K562 treated with DMSO at 1 percent for 24 hours (cell line): ENCODE data around the gene SLC16A12. TPM values are rescaled to one million over a fixed set of nuclear protein-coding genes. Genes with fewer than 3 reads are reported as not detected.

Experiments
- total RNA-seq: library from RNA; unstranded; fragments of 300-600 nt; gene quantifications from 2 replicates; pipeline ENCODE4 v1.2.3, GENCODE V29; 2022; ENCODE audit warnings: low read depth; ENCODE audit not compliant: insufficient read depth

SLC16A12 gene
- total RNA-seq: not detected in 2 replicates

GRCh38 chr10:89535171-89536012, at the start of gene SLC16A12:
Gene SLC16A12 (minus strand): TSS chr10:89535594. CDS start chr10:89462578, 73,016 bp downstream.

GRCh38 chr10:89414146-89414878, 121.1 kb downstream of the SLC16A12 start, which contains the start of gene IFIT5:
Gene IFIT5 (plus strand): TSS chr10:89414568. CDS start chr10:89414799, 231 bp downstream.

GRCh38 chr10:89391907-89392756, 143.3 kb downstream of the SLC16A12 start, which contains the start of gene IFIT1:
Gene IFIT1 (plus strand): TSS chr10:89392623. CDS start chr10:89392713, 90 bp downstream.

Other genes with a start within 250 kb of the SLC16A12 start
- gene IFIT2, start 233.5 kb downstream of the SLC16A12 start, total RNA-seq: 0.89 and 1.00 TPM in 2 replicates
- 4.7 and 4.8 TPM in 2 replicates for gene IFIT3, start 207.6 kb downstream of the SLC16A12 start, total RNA-seq
- gene IFIT1B, start 157.5 kb downstream of the SLC16A12 start, total RNA-seq: not detected in 2 replicates
- gene IFIT1, start 143.0 kb downstream of the SLC16A12 start, total RNA-seq: 0.58 and 0.75 TPM in 2 replicates
- 0.14 and 0.20 TPM in 2 replicates for gene IFIT5, start 121.0 kb downstream of the SLC16A12 start, total RNA-seq
- 2.4 and 3.7 TPM in 2 replicates for gene PANK1, start 109.6 kb upstream of the SLC16A12 start, total RNA-seq
- 9.2 and 12.0 TPM in 2 replicates for gene KIF20B, start 166.0 kb upstream of the SLC16A12 start, total RNA-seq